K562 (cell line): Measurements from ENCODE around the gene KIT. TPM values are rescaled to one million over a fixed set of nuclear protein-coding genes. Genes with fewer than 3 reads are reported as not detected.
A peak's percentile ranks its signal among the peaks of the same experiment; 100 is the strongest.

ENCODE experiments used
- ATAC-seq: fragments of 200-7000 bp; cut with Tn5 transposase; 3 replicates; pipeline ENCODE4 v1.9.1; 2020; ENCODE audit warnings: moderate library complexity
- BruUV-seq: library from RNA; stranded (reverse); fragments of 400-500 nt; replicated peaks from 2 replicates; lab custom pipeline; 2021; lab: Mats Ljungman, UMichigan
- CTCF ChIA-PET: fragments of 300-600 bp; formaldehyde crosslinking; extraction: SDS; loops from one replicate; lab custom pipeline; 2021; ENCODE audit warnings: low intra/inter-chr PET ratio; lab: Yijun Ruan, JAX
- POLR2A ChIA-PET: fragments of 300-600, 350-650 bp; sonication (Branson Sonifier 250); formaldehyde crosslinking; extraction: SDS; loops from one replicate; lab custom pipeline; 2021; ENCODE audit warnings: antibody characterized with exemption, inconsistent platforms; lab: Yijun Ruan, JAX
- DNase-seq, 4 experiments: peaks; one replicate each; pipeline versions ENCODE4 v3.0.0 to v3.0.0-alpha.2; 2011 to 2018; ENCODE audit warnings: low spot score in 3 of 4, mixed read lengths in 3 of 4; ENCODE audit errors: extremely low read depth in 1 of 4
- FAIRE-seq: peaks from 2 replicates; lab custom pipeline; 2011; peaks lifted over from hg19 to GRCh38; lab: Jason Lieb, UNC
- H2AFZ ChIP-seq: 2 replicates; pipeline ENCODE4 v1.6.0; 2011; ENCODE audit warnings: low read depth, low read length, control low read depth, inconsistent platforms
- H3K27ac ChIP-seq: fragments of 200-600 bp; 3 replicates; pipeline ENCODE4 v1.8.0; 2011; ENCODE audit warnings: low read depth, mild to moderate bottlenecking, control low read depth, inconsistent platforms, low read length, moderate library complexity, mixed read lengths; ENCODE audit errors: extremely low read depth
- H3K27me3 ChIP-seq, 2 experiments: fragments of 300-600 bp in 1 of 2; 2 replicates in 1 of 2; 3 replicates in 1 of 2; pipeline versions ENCODE4 v1.6.0 to v1.8.0; 2011; ENCODE audit warnings: inconsistent platforms in 2 of 2, low read length in 2 of 2, mild to moderate bottlenecking in 1 of 2, mixed read lengths in 1 of 2, moderate library complexity in 1 of 2; ENCODE audit not compliant: control insufficient read depth in 2 of 2, insufficient read depth in 2 of 2
- H3K36me3 ChIP-seq: fragments of 300-600 bp; 3 replicates; pipeline ENCODE4 v1.8.0; 2011; ENCODE audit warnings: mild to moderate bottlenecking, low read length, inconsistent platforms; ENCODE audit not compliant: control insufficient read depth, insufficient read depth
- H3K4me1 ChIP-seq, 2 experiments: fragments of 200-600 bp in 1 of 2; replicated peaks in 1 of 2; 2 replicates in 1 of 2; 3 replicates in 1 of 2; pipeline versions ENCODE4 v1.5.1 to v1.8.0; 2011; ENCODE audit warnings: inconsistent platforms in 2 of 2, low read length in 2 of 2, mild to moderate bottlenecking in 1 of 2, mixed read lengths in 1 of 2, moderate library complexity in 1 of 2; ENCODE audit not compliant: control insufficient read depth in 2 of 2, insufficient read depth in 2 of 2
- H3K4me2 ChIP-seq: 2 replicates; pipeline ENCODE4 v1.6.1; 2011; ENCODE audit warnings: low read length, control low read depth, inconsistent platforms, mixed read lengths; ENCODE audit not compliant: insufficient read depth
- H3K4me3 ChIP-seq: fragments of 200-600 bp; sonication (generic), shearing (Covaris generic); 2 replicates; pipeline ENCODE4 v1.5.1; 2016; ENCODE audit warnings: control low read depth, inconsistent platforms
- H3K79me2 ChIP-seq: fragments of 200-600 bp; 3 replicates; pipeline ENCODE4 v1.8.0; 2011; ENCODE audit warnings: low read length, inconsistent platforms; ENCODE audit not compliant: control insufficient read depth, insufficient read depth
- H3K9ac ChIP-seq, 2 experiments: 2 replicates each; pipeline versions ENCODE4 v1.6.0 to v1.6.1; 2011; ENCODE audit warnings: low read depth in 2 of 2, low read length in 2 of 2, control low read depth in 1 of 2, inconsistent platforms in 1 of 2, mild to moderate bottlenecking in 1 of 2, mixed read lengths in 1 of 2; ENCODE audit not compliant: insufficient read depth in 1 of 2
- H3K9me1 ChIP-seq: one replicate; pipeline ENCODE4 v1.6.0; 2011; ENCODE audit warnings: inconsistent platforms, mild to moderate bottlenecking, low read length, moderate library complexity; ENCODE audit not compliant: control insufficient read depth, insufficient read depth
- H3K9me3 ChIP-seq: replicated peaks from 2 replicates; pipeline ENCODE4 v1.5.1; 2011; ENCODE audit warnings: low read depth, low read length, inconsistent platforms; ENCODE audit not compliant: control insufficient read depth, insufficient read depth
- H4K20me1 ChIP-seq: replicated peaks from 2 replicates; pipeline ENCODE4 v1.6.1; 2011; ENCODE audit warnings: low read length, inconsistent platforms, mixed read lengths; ENCODE audit not compliant: control insufficient read depth, insufficient read depth
- E2F6 ChIP-seq, 2 experiments: IDR thresholded peaks; 2 replicates each; pipeline ENCODE4 v1.6.1; 2011; ENCODE audit warnings: borderline replicate concordance in 1 of 2, control low read depth in 1 of 2, low read depth in 1 of 2, low read length in 1 of 2, mild to moderate bottlenecking in 1 of 2, mixed read lengths in 1 of 2, moderate library complexity in 1 of 2; ENCODE audit not compliant: insufficient read depth in 1 of 2, insufficient read length in 1 of 2, poor library complexity in 1 of 2, severe bottlenecking in 1 of 2; ENCODE audit errors: extremely low read depth in 1 of 2
- ZNF584 ChIP-seq: fragments of 200-800 bp; sonication (Bioruptor generic); IDR thresholded peaks from 2 replicates; pipeline ENCODE4 v1.6.1; 2016; ENCODE audit warnings: low read depth, mild to moderate bottlenecking, missing genetic modification characterization, missing compliant biosample characterization
- WGBS: fragments of 100-300 bp; shearing (Covaris generic); methylation state at CpG from one replicate; pipeline ENCODE4 v1.1.6; 2016; ENCODE audit warnings: low coverage, mixed read lengths; ENCODE audit not compliant: insufficient coverage; ENCODE audit errors: missing lambda C conversion rate; 5-methylcytosine and 5-hydroxymethylcytosine counted together
- in situ Hi-C: fragments of 300-500 bp; cut with MboI; formaldehyde crosslinking; loops from 4 replicates; pipeline ENCODE4 v1.15.0; 2018; ENCODE audit warnings: inconsistent platforms, mixed read lengths
- intact Hi-C: fragments of 100-400 bp; cut with micrococcal nuclease; formaldehyde crosslinking; loops from 2 replicates; pipeline ENCODE4 v1.14.2; 2022
- polyA plus RNA-seq, 8 experiments: library from polyadenylated mRNA; depleted of rRNA in 4 of 8; stranded (reverse) in 5 of 8; unstranded in 3 of 8; fragments of >200 nt; fragmentation: Nextera tagmentation in 2 of 8; fragmentation: Illumina TruSeq in 1 of 8; extraction: Ambion mirVana in 2 of 8; extraction: Trizol in 1 of 8; gene quantifications; 2 replicates each; pipeline versions ENCODE4 v1.2.1 to v1.2.3, GENCODE V29; 2011 to 2014; ENCODE audit warnings: inconsistent platforms in 1 of 8, missing spikeins in 1 of 8
- total RNA-seq, 7 experiments: library from RNA; depleted of rRNA in 6 of 7; stranded (reverse); fragments of >200 nt in 6 of 7; fragmentation: Illumina TruSeq in 2 of 7; extraction: Trizol in 2 of 7; gene quantifications; 2 replicates each; pipeline versions ENCODE4 v1.2.1 to v1.2.3, GENCODE V29; 2011 to 2021; ENCODE audit warnings: low replicate concordance in 1 of 7

KIT gene
- total and polyA plus RNA-seq, 9 of the 15 experiments (the other 6 are each of a cell fraction or from before 2014, with no cell fraction given): 0.27 to 5.6 (median 0.57) TPM

DNA sequence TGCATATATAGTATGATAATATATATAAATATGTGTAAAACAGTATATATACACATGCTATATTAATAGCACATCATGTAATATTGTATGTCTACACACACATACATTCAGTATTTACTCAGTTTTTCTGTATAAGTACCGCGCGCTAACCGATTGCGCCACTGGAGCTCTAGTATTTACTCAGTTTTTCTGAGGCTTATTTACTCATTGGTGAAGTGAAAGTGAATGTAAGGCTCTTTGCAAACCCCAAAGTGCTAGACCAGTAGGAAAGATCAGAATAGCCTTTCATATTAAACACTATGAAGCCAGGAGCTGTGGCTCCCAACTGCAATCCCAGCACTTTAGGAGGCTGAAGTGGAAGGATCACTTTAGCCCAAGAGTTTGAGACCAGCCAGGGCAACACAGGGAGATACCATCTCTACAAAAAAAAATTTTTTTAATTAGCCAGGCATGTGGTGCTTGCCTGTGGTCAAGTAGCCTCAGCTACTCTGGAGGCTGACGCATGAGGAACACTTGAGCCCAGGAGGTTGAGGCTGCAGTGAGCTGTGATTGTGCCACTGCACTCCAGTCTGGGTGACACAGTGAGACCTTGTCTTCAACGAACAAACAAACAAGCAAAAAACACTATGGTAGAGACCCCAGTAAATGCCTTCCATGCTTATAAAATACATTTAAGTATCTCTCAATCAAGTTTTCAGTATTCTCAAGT lies 125.8 kb downstream of the KIT start:
- TF ChIP-seq E2F6 (IDR thresholded peaks at IDR 0.05; ENCODE audit: borderline replicate concordance in 1 of 2, extremely low read depth in 1 of 2, insufficient read depth in 1 of 2, insufficient read length in 1 of 2, low read depth in 1 of 2, low read length in 1 of 2, poor library complexity in 1 of 2, severe bottlenecking in 1 of 2): no peak
- TF ChIP-seq ZNF584 (CRISPR knock-in tag): 0 out of 2 replicates have a peak, but pooled peaks have one; percentile 15
- intact Hi-C loops (no loop called here), in situ Hi-C loops (no loop called here)
- Histone ChIP-seq H3K9ac (no peak overlapping the region), H3K79me2 (no peaks in the 10 kb centered on the region), H3K4me3 (no peak overlapping the region), H3K9me3 (no peaks in the 10 kb centered on the region), H3K27me3 (no peaks in the 10 kb centered on the region; a peak in 1 of 5 replicates), H2AFZ (peak overlapping the region; percentile 19; the same call in 1 of the 2 replicates), H3K4me2 (peak overlapping the region; percentile 41; the same call in 1 of the 2 replicates), H4K20me1 (no peaks in the 10 kb centered on the region; the same call in 1 of the 2 replicates), H3K9me1 (no peaks in the 10 kb centered on the region), H3K27ac (no peak overlapping the region), H3K4me1 (peaks cover 0 to 10% of the 10 kb centered on the region in 2 experiments; a peak in 3 of 5 replicates), H3K36me3 (no peaks in the 10 kb centered on the region)
- 78% methylated on average over 7 of the region's 7 CpGs for WGBS
- BruUV-seq: no TSS peak
- ChIA-PET CTCF (no interaction called here), POLR2A (interaction anchor here (1.0 to 1.1 kb wide), 2 partner anchors 9 to 11 kb away, joined by 3 read pairs; no protein-coding TSS in a partner anchor)
- ATAC-seq (no peak), DNase-seq (no peak), FAIRE-seq (no peak)
